ENCODE measurements around the gene CFD. TPM values are rescaled to one million over a fixed set of nuclear protein-coding genes. Genes with fewer than 3 reads are reported as not detected.
A peak's percentile ranks its signal among the peaks of the same experiment; 100 is the strongest.
"Not testable (repeated sequence)": the region's sequence is repeated elsewhere in the genome, so short reads cannot be mapped to it uniquely, and the experiment has no call there.

CFD gene
- total RNA-seq, 1 donor from 2014 or later: 3.1 TPM

DNA sequence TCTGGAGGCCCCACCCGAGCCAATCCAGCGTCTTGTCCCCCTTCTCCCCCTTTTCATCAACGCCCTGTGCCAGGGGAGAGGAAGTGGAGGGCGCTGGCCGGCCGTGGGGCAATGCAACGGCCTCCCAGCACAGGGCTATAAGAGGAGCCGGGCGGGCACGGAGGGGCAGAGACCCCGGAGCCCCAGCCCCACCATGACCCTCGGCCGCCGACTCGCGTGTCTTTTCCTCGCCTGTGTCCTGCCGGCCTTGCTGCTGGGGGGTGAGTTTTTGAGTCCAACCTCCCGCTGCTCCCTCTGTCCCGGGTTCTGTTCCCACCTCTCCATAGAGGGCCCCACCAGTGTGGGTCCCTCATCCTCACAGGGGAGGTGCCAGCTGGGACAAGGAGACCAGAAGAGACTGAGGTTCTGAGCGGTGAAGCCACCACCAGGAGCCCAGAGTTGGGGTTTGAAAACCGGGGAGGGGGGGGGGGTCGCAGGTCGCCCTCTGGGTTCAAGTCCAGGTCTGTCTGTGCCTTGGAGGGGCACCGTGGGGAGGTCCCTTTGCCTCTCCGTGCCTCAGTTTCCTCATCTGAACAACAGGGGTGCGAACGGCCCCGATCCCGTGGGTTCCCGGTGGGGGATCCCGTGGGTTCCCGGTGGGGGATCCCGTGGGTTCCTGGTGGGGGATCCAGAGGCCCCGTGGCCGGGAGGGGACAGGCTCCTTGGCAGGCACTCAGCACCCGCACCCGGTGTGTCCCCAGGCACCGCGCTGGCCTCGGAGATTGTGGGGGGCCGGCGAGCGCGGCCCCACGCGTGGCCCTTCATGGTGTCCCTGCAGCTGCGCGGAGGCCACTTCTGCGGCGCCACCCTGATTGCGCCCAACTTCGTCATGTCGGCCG lies 7.1 kb upstream of the CFD start, which contains the start of gene ELANE:
TSS of gene ELANE (plus strand) at position 168 of the 878 bp plus-strand sequence. CDS start at position 194, 26 bp downstream.
- no peak for DNase-seq (ENCODE audit: low read depth)

DNA sequence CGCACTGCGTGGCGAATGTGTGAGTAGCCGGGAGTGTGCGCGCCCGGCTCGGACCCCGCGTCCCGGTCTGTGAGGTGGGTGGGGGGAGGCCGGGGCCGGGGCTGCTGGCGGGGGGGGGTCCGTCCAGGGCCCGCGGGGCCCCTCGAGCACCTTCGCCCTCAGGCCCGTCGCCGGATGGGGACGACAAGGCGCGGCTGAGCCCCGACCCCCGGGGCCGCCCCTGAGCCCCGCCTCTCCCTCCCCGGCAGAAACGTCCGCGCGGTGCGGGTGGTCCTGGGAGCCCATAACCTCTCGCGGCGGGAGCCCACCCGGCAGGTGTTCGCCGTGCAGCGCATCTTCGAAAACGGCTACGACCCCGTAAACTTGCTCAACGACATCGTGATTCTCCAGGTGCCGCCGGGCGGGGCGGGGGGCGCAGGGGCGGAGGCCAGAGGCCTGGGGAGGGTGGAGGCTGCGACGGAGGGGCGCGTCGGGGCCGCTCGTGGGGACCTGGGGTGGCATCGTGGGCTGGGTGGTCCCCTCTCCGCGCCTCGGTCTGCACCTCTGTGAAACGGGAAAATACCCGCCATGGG lies 6.4 kb upstream of the CFD start:
- DNase-seq (ENCODE audit: low read depth): no peak

DNA sequence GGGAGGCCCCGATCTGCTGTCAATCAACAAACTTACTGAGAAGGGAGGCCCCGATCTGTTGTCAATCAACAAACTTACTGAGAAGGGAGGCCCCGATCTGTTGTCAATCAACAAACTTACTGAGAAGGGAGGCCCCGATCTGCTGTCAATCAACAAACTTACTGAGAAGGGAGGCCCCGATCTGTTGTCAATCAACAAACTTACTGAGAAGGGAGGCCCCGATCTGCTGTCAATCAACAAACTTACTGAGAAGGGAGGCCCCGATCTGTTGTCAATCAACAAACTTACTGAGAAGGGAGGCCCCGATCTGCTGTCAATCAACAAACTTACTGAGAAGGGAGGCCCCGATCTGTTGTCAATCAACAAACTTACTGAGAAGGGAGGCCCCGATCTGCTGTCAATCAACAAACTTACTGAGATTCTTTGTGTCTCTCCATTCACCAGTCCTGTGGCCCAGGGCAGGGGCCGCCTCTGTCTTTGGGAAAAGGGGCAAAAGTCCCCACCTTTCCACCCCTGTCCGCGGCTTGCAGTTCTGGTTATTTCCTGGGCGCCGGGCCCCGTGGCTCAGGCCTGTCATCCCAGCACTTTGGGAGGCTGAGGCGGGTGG lies 5.7 kb upstream of the CFD start:
- DNase-seq (ENCODE audit: low read depth): not testable (repeated sequence)

DNA sequence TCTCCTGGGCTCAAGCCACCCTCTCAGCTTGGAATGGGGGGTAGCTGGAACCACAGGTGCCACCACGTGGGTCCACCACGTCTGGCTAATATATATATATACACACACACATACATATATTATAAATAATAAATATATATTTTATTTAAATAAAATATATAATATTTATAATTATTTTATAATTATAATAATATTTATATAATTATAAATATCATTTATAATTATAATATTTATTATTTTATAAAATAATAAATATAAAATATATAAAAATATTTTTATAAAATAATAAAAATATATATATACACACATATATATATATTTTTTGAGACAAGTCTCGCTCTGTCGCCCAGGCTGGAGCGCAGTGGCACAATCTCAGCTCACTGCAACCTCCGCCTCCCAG lies 4.9 kb upstream of the CFD start:
- DNase-seq (ENCODE audit: low read depth): no peak

DNA sequence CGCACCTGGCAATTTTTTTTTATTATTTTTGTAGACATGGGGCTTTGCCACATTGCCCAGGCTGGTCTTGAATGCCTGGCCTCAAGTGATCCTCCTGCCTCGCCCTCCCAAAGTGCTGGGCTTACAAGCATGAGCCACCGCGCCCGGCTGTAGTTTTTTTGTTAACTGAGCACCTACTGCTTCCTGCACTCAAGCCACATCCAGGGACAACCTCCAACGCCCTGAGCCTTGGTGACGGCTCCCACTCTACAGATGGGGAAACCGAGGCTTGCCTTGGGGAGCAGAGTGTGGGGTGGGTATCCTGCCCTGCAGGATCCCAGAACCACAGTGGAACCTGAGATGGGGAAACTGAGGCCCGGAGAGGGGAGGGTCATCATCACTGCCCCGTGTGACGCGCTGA lies 4.3 kb upstream of the CFD start:
- no peak for DNase-seq (ENCODE audit: low read depth)

DNA sequence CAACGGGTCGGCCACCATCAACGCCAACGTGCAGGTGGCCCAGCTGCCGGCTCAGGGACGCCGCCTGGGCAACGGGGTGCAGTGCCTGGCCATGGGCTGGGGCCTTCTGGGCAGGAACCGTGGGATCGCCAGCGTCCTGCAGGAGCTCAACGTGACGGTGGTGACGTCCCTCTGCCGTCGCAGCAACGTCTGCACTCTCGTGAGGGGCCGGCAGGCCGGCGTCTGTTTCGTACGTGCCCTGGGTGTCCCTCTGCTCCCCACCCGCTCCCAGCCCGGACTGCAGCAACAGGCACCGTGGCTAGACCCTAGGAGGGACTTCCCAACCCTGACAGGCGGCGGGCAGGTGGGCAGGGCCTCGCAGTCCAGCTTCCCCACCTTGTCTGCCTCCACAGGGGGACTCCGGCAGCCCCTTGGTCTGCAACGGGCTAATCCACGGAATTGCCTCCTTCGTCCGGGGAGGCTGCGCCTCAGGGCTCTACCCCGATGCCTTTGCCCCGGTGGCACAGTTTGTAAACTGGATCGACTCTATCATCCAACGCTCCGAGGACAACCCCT lies 3.8 kb upstream of the CFD start:
- no peak for DNase-seq (ENCODE audit: low read depth)

DNA sequence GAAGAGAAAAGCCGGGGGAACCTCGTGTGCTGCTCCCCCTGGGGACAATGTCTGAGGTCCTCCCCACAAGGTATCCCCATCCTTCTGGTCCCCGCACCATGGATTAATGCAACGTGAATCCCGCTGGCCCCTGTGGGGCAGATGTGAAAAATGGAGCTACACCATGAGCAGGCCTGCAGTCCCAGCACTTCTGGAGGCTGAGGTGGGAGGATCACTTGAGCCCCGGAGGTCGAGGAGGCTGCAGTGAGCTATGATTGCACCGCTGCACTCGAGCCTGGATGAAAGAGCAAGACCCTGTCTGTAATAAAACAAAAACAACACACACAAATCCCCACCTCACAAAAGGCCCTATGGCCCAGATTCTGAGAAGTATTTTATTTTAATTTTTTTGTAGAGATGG lies 1.2 kb upstream of the CFD start:
- DNase-seq (ENCODE audit: low read depth): no peak

DNA sequence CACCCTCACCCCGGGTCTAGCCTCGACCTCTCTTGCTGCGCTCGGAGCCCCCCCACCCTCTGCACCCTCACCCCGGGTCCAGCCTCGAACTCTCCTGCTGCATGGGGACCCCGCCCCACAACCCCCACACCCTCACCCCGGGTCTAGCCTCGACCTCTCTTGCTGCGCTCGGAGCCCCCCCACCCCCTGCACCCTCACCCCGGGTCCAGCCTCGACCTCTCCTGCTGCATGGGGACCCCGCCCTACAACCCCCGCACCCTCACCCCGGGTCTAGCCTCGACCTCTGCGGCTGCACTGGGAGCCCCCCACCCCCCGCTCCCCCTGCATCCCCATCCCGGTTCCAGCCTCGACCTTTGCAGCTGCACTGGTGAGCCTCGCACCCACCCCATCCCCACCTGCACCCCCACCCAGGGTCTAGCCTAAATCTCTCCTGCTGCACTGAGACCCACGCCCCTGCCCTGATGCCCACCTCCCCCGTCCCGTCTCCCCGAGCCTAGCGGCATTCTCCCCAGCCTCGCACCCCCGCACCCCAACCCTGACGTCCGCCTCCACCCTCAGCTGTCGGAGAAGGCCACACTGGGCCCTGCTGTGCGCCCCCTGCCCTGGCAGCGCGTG lies 1.8 kb downstream of the CFD start:
- no peak for DNase-seq (ENCODE audit: low read depth)

DNA sequence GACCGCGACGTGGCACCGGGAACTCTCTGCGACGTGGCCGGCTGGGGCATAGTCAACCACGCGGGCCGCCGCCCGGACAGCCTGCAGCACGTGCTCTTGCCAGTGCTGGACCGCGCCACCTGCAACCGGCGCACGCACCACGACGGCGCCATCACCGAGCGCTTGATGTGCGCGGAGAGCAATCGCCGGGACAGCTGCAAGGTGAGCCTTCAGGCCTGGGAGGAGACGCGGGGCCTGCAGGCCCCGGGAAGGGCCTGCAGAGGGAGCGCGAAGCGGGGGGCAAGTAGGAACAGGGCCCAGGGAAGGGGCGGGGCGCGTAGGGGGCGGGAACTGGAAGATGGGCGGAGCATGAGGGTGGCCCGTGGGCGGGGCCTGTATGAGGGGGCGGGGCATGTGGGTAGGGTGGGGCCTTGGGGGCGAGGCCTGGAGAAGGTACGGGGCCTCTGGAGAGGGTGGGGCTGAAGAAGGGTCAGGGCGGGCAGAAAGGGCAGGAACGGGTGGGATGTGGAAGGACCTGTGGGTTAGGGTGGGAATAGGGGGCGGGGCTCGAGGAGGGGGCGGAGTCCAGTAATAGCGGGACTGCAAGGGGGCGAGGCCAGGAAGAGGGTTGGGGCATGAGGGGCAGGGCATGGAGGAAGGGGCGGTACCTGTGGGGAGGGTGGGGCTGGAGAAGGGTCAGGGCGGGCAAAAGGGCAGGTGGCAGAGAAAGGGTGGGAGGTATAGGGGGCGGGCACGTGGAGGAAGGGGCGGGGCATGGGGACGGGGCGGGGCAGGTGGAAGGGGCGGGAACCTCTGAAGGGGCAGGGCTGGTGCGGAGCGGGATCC lies 2.5 kb downstream of the CFD start:
- no peak for DNase-seq (ENCODE audit: low read depth)

DNA sequence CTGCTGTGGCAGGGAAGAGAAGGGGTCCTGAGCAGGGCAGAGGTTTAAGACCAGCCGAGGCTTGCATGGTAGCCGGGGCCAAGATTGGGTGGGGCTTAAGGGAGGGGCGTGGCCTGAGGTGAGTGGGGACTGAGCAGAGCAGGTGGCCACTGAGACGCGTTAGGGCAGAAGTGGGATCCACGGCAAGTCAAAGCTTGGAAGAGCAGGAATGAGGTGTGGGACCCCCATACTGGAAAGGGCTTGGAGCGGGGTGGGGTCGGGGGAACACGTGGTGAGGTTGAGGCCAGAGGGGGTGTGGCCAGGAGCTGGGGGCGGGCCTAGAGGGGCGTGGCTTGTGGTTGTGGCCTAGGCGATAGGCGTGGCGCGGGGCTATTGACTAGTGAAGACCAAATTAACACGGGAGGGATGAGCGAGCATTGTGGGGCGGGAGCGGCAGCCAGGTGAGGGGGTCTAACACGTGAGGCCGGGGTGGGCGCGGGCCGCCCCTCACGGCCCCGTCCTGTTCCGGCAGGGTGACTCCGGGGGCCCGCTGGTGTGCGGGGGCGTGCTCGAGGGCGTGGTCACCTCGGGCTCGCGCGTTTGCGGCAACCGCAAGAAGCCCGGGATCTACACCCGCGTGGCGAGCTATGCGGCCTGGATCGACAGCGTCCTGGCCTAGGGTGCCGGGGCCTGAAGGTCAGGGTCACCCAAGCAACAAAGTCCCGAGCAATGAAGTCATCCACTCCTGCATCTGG lies 3.3 kb downstream of the CFD start:
- DNase-seq (ENCODE audit: low read depth): no peak

DNA sequence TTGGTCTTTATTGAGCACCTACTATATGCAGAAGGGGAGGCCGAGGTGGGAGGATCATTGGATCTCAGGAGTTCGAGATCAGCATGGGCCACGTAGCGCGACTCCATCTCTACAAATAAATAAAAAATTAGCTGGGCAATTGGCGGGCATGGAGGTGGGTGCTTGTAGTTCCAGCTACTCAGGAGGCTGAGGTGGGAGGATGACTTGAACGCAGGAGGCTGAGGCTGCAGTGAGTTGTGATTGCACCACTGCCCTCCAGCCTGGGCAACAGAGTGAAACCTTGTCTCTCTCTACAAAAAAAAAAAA lies 3.8 kb downstream of the CFD start:
- DNase-seq (ENCODE audit: low read depth): no peak

DNA sequence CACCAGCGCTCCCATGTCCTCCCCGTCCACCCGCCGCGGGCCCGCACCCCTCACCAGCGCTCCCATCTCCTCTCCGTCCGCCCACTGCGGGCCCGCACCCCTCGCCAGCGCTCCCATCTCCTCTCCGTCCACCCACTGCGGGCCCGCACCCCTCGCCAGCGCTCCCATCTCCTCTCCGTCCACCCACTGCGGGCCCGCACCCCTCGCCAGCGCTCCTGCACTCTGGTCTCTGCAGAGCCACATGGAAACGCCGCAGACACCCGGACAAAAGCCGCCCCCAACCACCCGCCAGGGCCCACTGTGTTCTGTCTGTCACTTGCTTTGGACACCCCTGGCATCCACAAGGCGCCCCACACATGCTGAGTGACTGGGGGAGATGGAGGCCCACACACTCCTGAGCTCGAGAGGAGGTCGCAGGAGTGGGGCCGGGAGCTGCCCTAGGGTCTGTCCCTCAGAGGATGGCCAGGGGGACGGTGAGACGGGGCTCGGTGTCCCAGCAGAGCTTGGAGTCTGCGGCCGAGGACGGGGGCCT lies 7.4 kb downstream of the CFD start:
- DNase-seq (ENCODE audit: low read depth): no peak

DNA sequence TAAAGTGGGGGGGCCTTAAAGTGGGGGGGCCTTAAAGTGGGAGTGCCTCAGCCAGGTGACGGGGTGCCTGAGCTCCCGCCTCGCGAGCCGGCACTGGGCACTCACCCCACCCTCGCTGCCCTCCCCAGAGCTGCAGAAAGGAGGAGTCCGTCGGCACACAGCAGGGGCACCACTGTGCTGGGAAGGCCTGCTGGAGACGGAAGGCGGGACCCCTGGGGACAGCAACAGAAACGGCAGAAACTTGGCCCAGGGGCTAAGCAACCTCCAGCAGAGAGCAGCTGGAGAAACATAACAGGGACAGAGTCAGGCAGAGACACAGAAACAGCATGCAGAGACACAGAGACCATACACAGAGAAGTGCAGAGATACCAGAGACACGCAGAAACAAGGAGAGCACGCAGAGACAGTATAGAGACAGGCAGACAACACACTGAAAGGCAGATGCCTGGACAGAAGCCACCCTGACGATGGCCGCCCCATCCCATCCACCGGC lies 7.9 kb downstream of the CFD start:
- DNase-seq (ENCODE audit: low read depth): no peak

DNA sequence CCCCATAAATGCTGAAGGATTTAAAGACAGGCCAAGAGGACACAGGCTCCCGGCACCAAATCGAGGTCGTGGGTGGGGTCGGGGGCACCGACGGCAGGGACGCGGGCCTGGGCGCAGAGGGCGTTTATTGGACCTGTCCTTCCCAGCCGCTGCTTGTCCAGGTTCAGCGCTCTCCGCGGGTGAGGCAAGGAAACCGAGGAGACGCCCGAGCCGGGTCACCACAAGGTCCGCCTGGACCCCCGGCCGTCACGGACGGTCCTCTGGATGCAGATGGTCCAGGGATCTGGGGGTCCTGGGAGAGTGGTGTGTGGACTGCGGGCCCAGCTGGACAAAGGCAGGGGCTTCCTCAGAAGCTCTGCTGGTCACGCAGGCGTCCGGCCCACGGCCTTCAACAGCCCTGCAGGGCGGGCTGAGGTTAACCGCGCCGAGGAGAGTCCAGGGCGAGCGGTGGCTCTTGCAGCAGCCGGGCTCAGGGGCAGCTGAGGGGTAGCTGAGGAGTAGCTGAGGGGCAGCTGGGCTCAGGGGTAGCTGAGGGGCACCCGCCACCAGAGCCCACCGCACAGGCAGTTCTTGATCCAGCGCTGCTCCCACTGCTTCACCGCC lies 8.5 kb downstream of the CFD start:
- DNase-seq (ENCODE audit: low read depth): no peak

DNA sequence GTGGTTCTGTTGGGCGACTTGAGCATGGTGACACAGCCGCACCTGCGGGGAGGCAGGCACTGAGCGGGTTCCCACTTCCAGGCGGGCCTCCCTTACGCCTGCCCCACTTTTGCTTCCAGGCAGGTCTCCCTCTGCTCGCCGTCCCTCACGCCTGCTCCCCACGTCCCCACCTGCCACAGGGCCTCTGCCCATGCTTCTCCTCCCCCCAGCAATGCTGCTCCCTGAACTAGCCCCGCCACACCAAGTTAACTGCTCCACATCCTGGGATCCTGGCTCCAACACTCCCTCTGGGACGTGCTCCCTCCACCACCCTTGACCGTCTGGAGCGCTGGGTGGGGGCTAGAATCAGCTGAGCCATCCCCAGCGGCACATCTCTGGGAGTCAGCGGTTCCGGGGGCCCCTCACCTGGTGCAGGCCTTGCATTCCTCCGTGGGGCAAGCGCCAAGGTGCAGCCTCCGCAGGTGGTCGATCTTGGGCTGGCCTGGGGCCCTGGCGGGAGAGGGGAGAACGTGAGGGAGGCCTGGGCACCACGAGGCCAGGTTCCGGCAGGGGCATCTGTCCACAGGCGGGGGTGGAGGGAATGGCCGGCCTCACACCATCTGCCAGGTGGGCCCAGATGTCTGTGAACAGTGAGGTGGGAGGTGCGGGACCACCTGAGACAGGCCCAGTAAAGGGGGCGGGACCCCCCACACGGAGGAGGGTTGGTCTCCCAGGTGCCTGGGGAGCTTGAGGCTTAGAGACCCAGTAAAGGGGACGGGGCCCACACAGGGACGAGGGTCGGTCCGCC lies 9.2 kb downstream of the CFD start:
- no peak for DNase-seq (ENCODE audit: low read depth)

DNA sequence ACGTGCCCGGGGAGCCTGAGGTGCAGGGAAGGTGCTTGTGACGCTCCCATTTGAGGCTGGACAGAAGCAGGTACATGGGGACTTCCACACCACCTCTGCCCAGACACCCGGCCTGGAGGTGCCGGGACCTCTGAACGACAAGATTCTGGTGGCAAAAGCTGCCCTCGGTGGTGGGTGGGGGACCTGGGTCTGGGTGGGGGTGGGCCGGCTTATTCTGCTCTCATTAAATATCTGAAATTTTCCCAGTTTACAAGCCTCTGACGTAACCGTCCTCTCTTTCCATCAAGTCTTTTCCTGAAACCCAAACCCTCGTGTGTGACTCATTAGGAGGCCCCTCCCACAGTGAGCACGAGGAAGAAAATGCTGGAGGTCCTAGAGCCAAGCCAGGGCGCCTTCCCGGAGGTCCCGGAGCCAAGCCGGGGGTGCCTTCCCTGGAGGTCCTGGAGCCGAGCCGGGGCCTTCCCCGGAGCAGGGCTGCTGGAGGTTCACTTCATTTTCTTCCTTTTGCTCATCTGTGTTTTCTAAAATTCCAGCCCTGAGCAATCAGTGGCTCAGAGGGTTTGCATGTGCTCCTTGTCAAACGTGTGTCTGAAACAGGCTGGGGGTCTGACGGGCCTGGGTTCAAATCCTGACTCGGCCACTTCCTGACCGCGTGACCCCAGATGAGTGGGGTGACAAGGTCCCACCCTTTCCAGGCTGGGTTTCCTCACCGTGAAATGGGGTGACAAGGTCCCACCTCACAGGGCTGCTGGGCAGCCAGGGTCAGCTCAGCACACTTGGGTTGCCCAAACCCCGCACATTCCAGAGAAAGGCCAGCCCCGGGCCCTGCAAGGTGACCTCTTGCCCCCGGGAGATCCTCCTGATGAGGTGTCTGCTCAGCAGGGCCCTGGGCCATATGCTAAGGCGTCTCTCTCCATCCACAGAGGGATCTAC lies 10.0 kb downstream of the CFD start:
- DNase-seq (ENCODE audit: low read depth): peak; percentile 43

DNA sequence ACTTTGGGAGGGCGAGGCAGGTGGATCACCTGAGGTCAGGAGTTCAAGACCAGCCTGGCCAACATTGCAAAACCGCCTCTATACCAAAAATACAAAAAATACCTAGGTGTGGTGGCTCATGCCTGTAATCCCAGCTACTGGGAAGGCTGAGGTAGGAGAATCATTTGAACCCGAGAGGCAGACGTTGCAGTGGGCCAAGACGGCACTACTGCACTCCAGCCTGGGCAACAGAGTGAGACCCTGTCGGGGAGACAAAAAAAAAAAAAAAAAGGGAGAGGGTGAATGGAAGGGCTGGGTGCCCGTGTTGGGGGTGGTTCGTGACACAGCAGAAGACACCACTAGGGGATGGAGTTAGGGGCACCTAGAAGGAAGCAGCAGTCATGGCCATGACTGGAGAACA lies 10.8 kb downstream of the CFD start:
- no peak for DNase-seq (ENCODE audit: low read depth)

DNA sequence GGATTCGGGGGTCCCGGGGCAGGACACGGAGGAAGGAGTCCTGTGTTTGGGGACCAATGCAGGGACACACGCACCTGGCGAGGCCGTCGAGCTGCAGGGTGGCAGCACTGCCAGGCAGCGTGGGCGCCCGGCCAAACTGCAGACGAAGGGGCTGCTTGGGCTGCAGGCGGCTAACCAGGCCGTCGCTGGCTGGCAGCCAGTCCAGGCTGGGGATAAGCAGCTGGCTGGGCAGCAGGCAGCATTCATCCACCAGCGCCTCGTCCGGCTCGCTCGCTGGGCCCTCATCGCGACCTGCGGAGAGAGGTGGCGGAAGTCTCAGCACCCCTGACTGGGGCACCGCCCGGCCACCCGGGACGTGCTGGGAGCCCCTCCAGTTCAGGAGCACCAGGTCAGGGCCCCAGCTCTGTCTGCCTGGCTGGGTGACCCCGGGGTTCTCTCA lies 11.5 kb downstream of the CFD start:
- no peak for DNase-seq (ENCODE audit: low read depth)
